Activated naive CD4-positive, alpha-beta T cell treated with anti-CD3 and anti-CD28 coated beads for 36 hours (primary cell): Measurements from ENCODE around the gene NR4A1. TPM values are rescaled to one million over a fixed set of nuclear protein-coding genes. Genes with fewer than 3 reads are reported as not detected.
"Not testable (repeated sequence)": the region's sequence is repeated elsewhere in the genome, so short reads cannot be mapped to it uniquely, and the experiment has no call there.

Experiments
- CTCF ChIA-PET: fragments of 350-600 bp; sonication (Branson Sonifier 250); formaldehyde crosslinking; loops from one replicate; lab custom pipeline; 2021; ENCODE audit warnings: antibody characterized with exemption; lab: Charles Lee
- DNase-seq: peaks from one replicate; pipeline ENCODE4 v3.0.0-alpha.2; 2020
- H3K27ac Mint-ChIP-seq: one replicate; pipeline ENCODE4 v1.8.0; 2021; ENCODE audit warnings: mild to moderate bottlenecking, mixed read lengths
- H3K27me3 Mint-ChIP-seq: one replicate; pipeline ENCODE4 v1.8.0; 2021; ENCODE audit warnings: low read depth, mixed read lengths
- H3K36me3 Mint-ChIP-seq: one replicate; pipeline ENCODE4 v1.8.0; 2021; ENCODE audit warnings: low read depth, mixed read lengths
- H3K4me1 Mint-ChIP-seq: one replicate; pipeline ENCODE4 v1.8.0; 2021; ENCODE audit warnings: low read depth, mixed read lengths
- H3K4me3 Mint-ChIP-seq: one replicate; pipeline ENCODE4 v1.8.0; 2021; ENCODE audit warnings: mild to moderate bottlenecking, moderate library complexity, mixed read lengths
- H3K9me3 Mint-ChIP-seq: one replicate; pipeline ENCODE4 v1.8.0; 2021; ENCODE audit warnings: mixed read lengths
- intact Hi-C: fragments of 100-400 bp; cut with micrococcal nuclease; formaldehyde crosslinking; loops from one replicate; pipeline ENCODE4 v1.15.1; 2023
- total RNA-seq, 2 experiments: library from RNA; stranded (reverse); gene quantifications; one replicate each; pipeline ENCODE4 v1.2.3, GENCODE V29; 2021

The NR4A1 gene
- total RNA-seq, 2 experiments from 2014 or later, result 64.2 to 64.8 TPM

DNA sequence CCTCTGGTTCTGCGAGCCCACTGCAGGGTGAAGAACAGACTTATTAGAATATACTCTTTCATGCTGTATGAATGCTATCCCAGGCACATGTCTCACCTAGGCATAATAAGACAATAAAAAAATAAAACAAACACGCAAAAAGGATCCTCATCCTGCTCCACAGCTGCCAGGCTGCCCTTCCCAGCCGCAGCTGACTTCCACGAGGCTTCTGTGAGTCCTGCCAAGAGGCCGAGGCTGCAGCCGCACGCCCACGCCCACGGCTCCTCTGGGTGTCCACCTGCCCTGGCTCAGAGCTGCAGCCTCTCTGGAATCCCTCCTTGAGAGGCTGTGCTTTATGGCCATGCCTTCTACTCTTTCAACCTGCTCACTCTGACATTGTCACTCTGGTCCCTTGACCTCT lies 35.1 kb downstream of the NR4A1 start:
- no peak overlapping the region for H3K4me3 Mint-ChIP-seq

DNA sequence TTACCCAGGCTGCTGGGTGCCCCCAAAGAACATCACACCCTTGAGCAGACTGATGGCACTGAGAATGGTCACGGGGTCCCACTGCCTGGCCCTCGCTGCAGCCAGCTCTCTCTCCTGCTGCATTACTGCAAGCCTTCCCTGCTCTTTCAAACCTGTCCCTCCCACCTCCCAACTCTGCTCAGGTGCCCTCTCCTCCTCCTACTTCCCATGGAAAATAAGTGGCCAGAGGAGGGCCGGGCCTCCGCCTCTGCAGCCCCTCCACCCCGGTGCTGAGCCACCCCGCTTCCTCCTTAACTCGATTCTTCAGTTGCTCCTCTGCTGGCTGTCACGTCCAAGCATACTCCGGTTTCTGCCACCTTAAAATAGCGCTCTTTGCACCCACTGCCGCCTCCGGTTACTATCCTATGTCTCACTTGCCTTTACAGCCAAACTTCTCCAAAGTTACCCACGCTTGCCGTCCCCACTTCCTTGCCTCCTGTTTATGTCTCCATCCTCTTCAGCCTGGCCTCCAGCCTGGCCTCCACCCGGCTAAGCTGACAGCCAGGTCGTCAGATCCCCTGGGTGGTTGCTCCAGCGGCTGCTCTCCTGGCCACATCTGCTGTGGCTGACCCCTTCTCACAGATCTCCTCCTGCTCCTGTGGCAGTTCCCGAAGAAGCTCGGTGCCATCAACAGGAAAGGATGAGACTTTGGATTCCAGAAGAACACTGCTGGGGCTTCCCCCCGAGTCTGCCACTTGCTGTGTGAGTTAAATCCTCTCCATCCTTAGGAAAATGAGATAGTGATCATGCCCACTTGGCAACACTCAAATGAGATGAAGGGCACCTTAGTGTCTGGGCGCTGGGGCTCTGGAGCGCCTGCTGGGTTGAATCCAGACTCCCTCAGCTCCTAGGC lies 35.9 kb downstream of the NR4A1 start:
- peaks cover 5% of the 10 kb centered on the region for H3K4me1 Mint-ChIP-seq
- intact Hi-C loops, result no loop called here
- CTCF ChIA-PET, result interaction anchor here (1.1 to 14.9 kb wide), 2 partner anchors 55 to 63 kb away, joined by 3 to 306 read pairs; no protein-coding TSS in a partner anchor
- H3K36me3 Mint-ChIP-seq, result no peaks in the 10 kb centered on the region
- H3K4me3 Mint-ChIP-seq, result no peak overlapping the region
- no peak overlapping the region for H3K27ac Mint-ChIP-seq
- H3K9me3 Mint-ChIP-seq, result no peaks in the 10 kb centered on the region
- no peak for DNase-seq
- peaks cover 28% of the 10 kb centered on the region for H3K27me3 Mint-ChIP-seq

More for the DNA sequence above, 35.1 kb downstream of the NR4A1 start:
- DNase-seq, result no peak
- CTCF ChIA-PET, result interaction anchor here (0.8 to 14.9 kb wide), 4 partner anchors 52 to 193 kb away, joined by 3 to 306 read pairs (median 7); no protein-coding TSS in a partner anchor
- H3K27me3 Mint-ChIP-seq, result peaks cover 21% of the 10 kb centered on the region
- peaks cover 10% of the 10 kb centered on the region for H3K4me1 Mint-ChIP-seq
- intact Hi-C loops, result no loop called here
- H3K36me3 Mint-ChIP-seq, result no peaks in the 10 kb centered on the region
- no peaks in the 10 kb centered on the region for H3K9me3 Mint-ChIP-seq
- H3K27ac Mint-ChIP-seq, result no peak overlapping the region

- Mint-ChIP-seq H3K4me1 (peaks cover 2% of the 10 kb centered on the region), H3K27ac (no peak overlapping the region), H3K36me3 (no peaks in the 10 kb centered on the region), H3K9me3 (no peaks in the 10 kb centered on the region), H3K27me3 (peaks cover 30% of the 10 kb centered on the region), H3K4me3 (no peak overlapping the region)
- intact Hi-C loops, result no loop called here
- no peak for DNase-seq
- CTCF ChIA-PET, result interaction anchor here (1.1 to 14.9 kb wide), 2 partner anchors 56 to 64 kb away, joined by 3 to 306 read pairs; no protein-coding TSS in a partner anchor
These were observed 36.9 kb downstream of the NR4A1 start for GRCh38 chr12:52087961-52088820.

- peaks cover 35% of the 10 kb centered on the region for H3K27me3 Mint-ChIP-seq
- no peaks in the 10 kb centered on the region for H3K4me1 Mint-ChIP-seq
- no peak overlapping the region for H3K4me3 Mint-ChIP-seq
- CTCF ChIA-PET, result interaction anchor here (0.6 to 14.9 kb wide), 2 partner anchors 19 to 65 kb away, joined by 3 to 306 read pairs; partner anchors contain the start of gene ATG101
- H3K9me3 Mint-ChIP-seq, result no peaks in the 10 kb centered on the region
- no peaks in the 10 kb centered on the region for H3K36me3 Mint-ChIP-seq
- peak overlapping the region; percentile 48 for H3K27ac Mint-ChIP-seq
- no peak for DNase-seq
- intact Hi-C loops, result no loop called here
These were observed 38.2 kb downstream of the NR4A1 start for GRCh38 chr12:52089491-52089890.

DNA sequence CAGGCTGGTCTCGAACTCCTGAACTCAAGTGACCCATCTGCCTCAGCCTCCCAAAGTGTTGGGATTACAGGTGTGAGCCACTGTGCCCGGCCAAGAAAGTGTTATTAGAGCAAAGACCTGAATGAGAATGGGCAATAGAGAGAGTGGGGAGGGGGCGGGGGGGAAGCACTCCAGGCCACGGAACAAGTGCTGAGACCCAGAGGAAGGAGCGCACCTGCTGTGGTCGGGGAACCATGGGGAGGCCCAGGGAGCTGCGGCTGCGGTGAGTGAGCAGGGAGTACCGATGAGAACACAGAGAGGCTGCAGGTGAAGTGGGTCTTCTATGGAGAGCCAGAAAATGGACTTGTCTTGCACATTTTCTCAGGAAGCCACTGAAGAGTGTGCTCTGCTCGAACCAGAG lies 39.0 kb downstream of the NR4A1 start:
- DNase-seq, result no peak
- H3K36me3 Mint-ChIP-seq, result no peaks in the 10 kb centered on the region
- no peaks in the 10 kb centered on the region for H3K4me1 Mint-ChIP-seq
- intact Hi-C loops, result no loop called here
- H3K27me3 Mint-ChIP-seq, result peaks cover 37% of the 10 kb centered on the region
- H3K9me3 Mint-ChIP-seq, result no peaks in the 10 kb centered on the region
- no peak overlapping the region for H3K27ac Mint-ChIP-seq
- H3K4me3 Mint-ChIP-seq, result no peak overlapping the region
- CTCF ChIA-PET, result interaction anchor here (1.0 to 14.9 kb wide), 4 partner anchors 7 to 167 kb away, joined by 3 to 306 read pairs (median 4); no protein-coding TSS in a partner anchor

DNA sequence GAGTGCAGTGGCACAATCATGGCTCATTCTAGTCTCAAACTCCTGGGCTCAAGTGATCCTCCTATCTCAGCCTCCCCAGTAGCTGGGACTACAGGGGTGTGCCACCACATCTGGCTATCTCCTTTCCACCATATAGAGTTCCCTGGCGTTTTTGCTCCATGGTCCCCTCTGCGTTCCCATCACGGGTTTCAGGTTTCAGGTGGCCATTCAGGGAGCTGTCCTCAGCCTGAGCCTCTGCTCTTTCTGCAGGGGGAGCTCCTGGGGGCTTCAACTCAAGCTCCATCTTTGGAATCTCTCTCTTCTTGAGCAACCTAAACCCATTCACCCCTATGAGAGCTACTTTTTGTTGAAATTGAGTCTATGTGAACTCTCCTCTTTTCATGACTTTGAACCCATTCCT lies 39.8 kb downstream of the NR4A1 start:
- H3K36me3 Mint-ChIP-seq, result no peaks in the 10 kb centered on the region
- H3K27me3 Mint-ChIP-seq, result peaks cover 37% of the 10 kb centered on the region
- CTCF ChIA-PET, result interaction anchor here (0.9 to 14.9 kb wide), 6 partner anchors 8 to 262 kb away, joined by 3 to 306 read pairs (median 3); no protein-coding TSS in a partner anchor
- H3K27ac Mint-ChIP-seq, result no peak overlapping the region
- no peak for DNase-seq
- no peak overlapping the region for H3K4me3 Mint-ChIP-seq
- intact Hi-C loops, result no loop called here
- H3K9me3 Mint-ChIP-seq, result no peaks in the 10 kb centered on the region
- no peaks in the 10 kb centered on the region for H3K4me1 Mint-ChIP-seq

GRCh38 chr12:52091869-52092268 lies 40.6 kb downstream of the NR4A1 start:
- Mint-ChIP-seq H3K9me3 (no peaks in the 10 kb centered on the region), H3K4me1 (no peaks in the 10 kb centered on the region), H3K36me3 (no peaks in the 10 kb centered on the region), H3K27me3 (peaks cover 37% of the 10 kb centered on the region), H3K4me3 (no peak overlapping the region), H3K27ac (no peak overlapping the region)
- intact Hi-C loops, result no loop called here
- CTCF ChIA-PET, result interaction anchor here (1.0 to 14.9 kb wide), 2 partner anchors 68 to 165 kb away, joined by 3 to 306 read pairs; no protein-coding TSS in a partner anchor
- DNase-seq, result no peak

- Mint-ChIP-seq H3K27ac (no peak overlapping the region), H3K27me3 (peaks cover 35% of the 10 kb centered on the region), H3K4me1 (no peaks in the 10 kb centered on the region), H3K4me3 (no peak overlapping the region), H3K36me3 (no peaks in the 10 kb centered on the region), H3K9me3 (no peaks in the 10 kb centered on the region)
- intact Hi-C loops, result no loop called here
- CTCF ChIA-PET, result interaction anchor here (0.9 to 2.6 kb wide), 3 partner anchors 9 to 68 kb away, joined by 3 to 14 read pairs (median 5); partner anchors contain the start of gene ATG101
- no peak for DNase-seq
These were observed 42.1 kb downstream of the NR4A1 start for GRCh38 chr12:52093346-52093745.

- CTCF ChIA-PET, result no interaction called here
- H3K27me3 Mint-ChIP-seq, result peaks cover 29% of the 10 kb centered on the region
- H3K9me3 Mint-ChIP-seq, result no peaks in the 10 kb centered on the region
- intact Hi-C loops, result no loop called here
- no peaks in the 10 kb centered on the region for H3K36me3 Mint-ChIP-seq
- no peak overlapping the region for H3K4me3 Mint-ChIP-seq
- H3K4me1 Mint-ChIP-seq, result no peaks in the 10 kb centered on the region
- no peak overlapping the region for H3K27ac Mint-ChIP-seq
- DNase-seq, result no peak
These were observed 45.2 kb downstream of the NR4A1 start for GRCh38 chr12:52096332-52097044.

DNA sequence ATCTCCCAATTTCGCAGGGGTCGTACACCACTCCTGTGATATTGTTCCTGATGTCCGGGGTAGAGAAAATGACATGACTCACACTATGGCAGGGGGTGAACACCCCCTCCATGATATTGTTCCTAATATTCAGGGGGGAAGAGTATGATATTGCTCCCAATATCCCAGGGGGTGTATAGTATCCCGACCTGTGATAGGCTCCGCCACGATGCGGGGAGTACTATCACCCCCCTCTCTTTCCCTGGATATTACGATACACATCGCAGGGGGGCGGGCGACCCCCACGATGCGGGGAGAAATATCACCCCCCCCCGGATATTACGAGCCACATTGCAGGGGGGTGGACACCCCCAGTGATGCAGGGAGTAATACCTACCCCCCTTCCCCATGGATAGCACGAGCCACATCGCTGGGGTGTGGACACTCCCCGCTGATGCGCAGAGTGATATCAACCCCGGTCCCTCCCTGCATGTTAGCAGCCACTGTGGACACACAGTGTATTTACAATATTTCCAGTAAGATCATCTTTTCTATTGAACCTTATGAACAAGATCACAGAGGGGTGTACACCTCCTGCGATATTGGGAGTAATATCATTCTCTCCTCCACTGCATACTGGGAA lies 45.9 kb downstream of the NR4A1 start:
- Mint-ChIP-seq H3K4me1 (no peaks in the 10 kb centered on the region), H3K36me3 (no peaks in the 10 kb centered on the region), H3K27ac (no peak overlapping the region), H3K27me3 (peaks cover 23% of the 10 kb centered on the region), H3K9me3 (no peaks in the 10 kb centered on the region), H3K4me3 (no peak overlapping the region)
- CTCF ChIA-PET, result no interaction called here
- intact Hi-C loops, result no loop called here
- DNase-seq, result no peak

GRCh38 chr12:52104431-52105089 lies 53.3 kb downstream of the NR4A1 start:
- CTCF ChIA-PET, result interaction anchor here (1.3 kb wide), 1 partner anchor 79 kb away, joined by 5 read pairs; no protein-coding TSS in a partner anchor

More at GRCh38 chr12:52104431-52105089, 53.3 kb downstream of the NR4A1 start:
- H3K4me1 Mint-ChIP-seq, H3K27ac Mint-ChIP-seq, H3K4me3 Mint-ChIP-seq, H3K9me3 Mint-ChIP-seq, H3K36me3 Mint-ChIP-seq, DNase-seq, intact Hi-C loops: not testable (repeated sequence)
- H3K27me3 Mint-ChIP-seq, result peaks cover 29% of the 10 kb centered on the region
